HepG2 (cell line): ENCODE measurements around the gene PRODH. TPM values are rescaled to one million over a fixed set of nuclear protein-coding genes. Genes with fewer than 3 reads are reported as not detected.

Source experiments
- ATAC-seq: fragments of 200-7000 bp; cut with Tn5 transposase; 3 replicates; pipeline ENCODE4 v1.9.1; 2020; ENCODE audit warnings: mild to moderate bottlenecking, moderate library complexity
- BruUV-seq: library from RNA; stranded (reverse); fragments of 400-500 nt; replicated peaks from 2 replicates; lab custom pipeline; 2021; lab: Mats Ljungman, UMichigan
- CTCF ChIA-PET: fragments of 300-600 bp; formaldehyde crosslinking; extraction: SDS; loops from one replicate; lab custom pipeline; 2021; ENCODE audit warnings: low total read pairs, inconsistent platforms, low intra/inter-chr PET ratio; lab: Yijun Ruan, JAX
- POLR2A ChIA-PET: fragments of 350-600 bp; sonication (Branson Sonifier 250); formaldehyde crosslinking; loops from one replicate; lab custom pipeline; 2020; ENCODE audit warnings: antibody characterized with exemption, inconsistent platforms; lab: Yijun Ruan, JAX
- DNase-seq: peaks from one replicate; pipeline ENCODE4 v3.0.0-alpha.2; 2015; ENCODE audit warnings: low spot score
- FAIRE-seq: peaks from 3 replicates; lab custom pipeline; 2011; peaks lifted over from hg19 to GRCh38; lab: Jason Lieb, UNC
- H2AFZ ChIP-seq: one replicate; pipeline ENCODE4 v1.6.1; 2011; ENCODE audit warnings: low read length, inconsistent platforms
- H3K27ac ChIP-seq: fragments of 300-600 bp; 3 replicates; pipeline ENCODE4 v1.8.0; 2011; ENCODE audit warnings: mixed run types, mild to moderate bottlenecking, mixed read lengths, low read length, inconsistent platforms; ENCODE audit not compliant: insufficient read depth; ENCODE audit errors: extremely low read length
- H3K27me3 ChIP-seq, 2 experiments: fragments of 200-600 bp in 1 of 2; 2 replicates in 1 of 2; 3 replicates in 1 of 2; pipeline versions ENCODE4 v1.6.0 to v1.8.0; 2011; ENCODE audit warnings: low read length in 2 of 2, mild to moderate bottlenecking in 2 of 2, moderate library complexity in 2 of 2, inconsistent platforms in 1 of 2; ENCODE audit not compliant: insufficient read depth in 2 of 2, control insufficient read depth in 1 of 2
- H3K36me3 ChIP-seq, 2 experiments: fragments of 200-600 bp in 1 of 2; replicated peaks in 1 of 2; 2 replicates in 1 of 2; 3 replicates in 1 of 2; pipeline versions ENCODE4 v1.5.1 to v1.8.0; 2011; ENCODE audit warnings: low read length in 2 of 2, inconsistent platforms in 1 of 2; ENCODE audit not compliant: insufficient read depth in 2 of 2, control insufficient read depth in 1 of 2
- H3K4me1 ChIP-seq: 2 replicates; pipeline ENCODE4 v1.5.1; 2012; ENCODE audit warnings: low read length, inconsistent platforms; ENCODE audit not compliant: insufficient read depth
- H3K4me2 ChIP-seq: 2 replicates; pipeline ENCODE4 v1.6.0; 2011; ENCODE audit warnings: low read depth, low read length, inconsistent platforms
- H3K4me3 ChIP-seq, 3 experiments: fragments of 200-600 bp in 1 of 3; sonication (generic), shearing (Covaris generic) in 1 of 3; replicated peaks in 1 of 3; 2 replicates each; pipeline ENCODE4 v1.5.1; 2011 to 2016; ENCODE audit warnings: low read length in 3 of 3, inconsistent platforms in 2 of 3, low read depth in 2 of 3, mild to moderate bottlenecking in 2 of 3, control low read depth in 1 of 3, mixed read lengths in 1 of 3; ENCODE audit not compliant: insufficient read depth in 1 of 3
- H3K79me2 ChIP-seq: one replicate; pipeline ENCODE4 v1.6.1; 2011; ENCODE audit warnings: low read length, inconsistent platforms; ENCODE audit not compliant: insufficient read depth
- H3K9ac ChIP-seq: 2 replicates; pipeline ENCODE4 v1.6.0; 2011; ENCODE audit warnings: mild to moderate bottlenecking, low read depth, low read length, inconsistent platforms; ENCODE audit not compliant: insufficient read depth
- H3K9me3 ChIP-seq: 2 replicates; pipeline ENCODE4 v1.5.1; 2012; ENCODE audit warnings: mild to moderate bottlenecking, low read length
- H4K20me1 ChIP-seq: 2 replicates; pipeline ENCODE4 v1.6.0; 2011; ENCODE audit warnings: inconsistent platforms, mild to moderate bottlenecking, low read length, moderate library complexity; ENCODE audit not compliant: insufficient read depth
- ATF1 ChIP-seq: IDR thresholded peaks from 2 replicates; pipeline ENCODE4 v1.6.1; 2016; ENCODE audit warnings: mild to moderate bottlenecking, control low read depth
- DMTF1 ChIP-seq: sonication (generic); formaldehyde crosslinking; IDR thresholded peaks from 2 replicates; pipeline ENCODE4 v1.4.0; 2020; ENCODE audit warnings: mild to moderate bottlenecking, missing genetic modification reagents
- ESRRA ChIP-seq: sonication (generic); formaldehyde crosslinking; IDR thresholded peaks from 2 replicates; pipeline ENCODE4 v1.5.1; 2020; ENCODE audit warnings: mild to moderate bottlenecking, low read depth, missing genetic modification reagents
- HNF4A ChIP-seq: sonication (generic); formaldehyde crosslinking; IDR thresholded peaks from 2 replicates; pipeline ENCODE4 v1.4.0; 2020; ENCODE audit warnings: missing genetic modification reagents
- KLF16 ChIP-seq, 2 experiments: sonication (generic) in 1 of 2; formaldehyde crosslinking in 1 of 2; IDR thresholded peaks; 2 replicates each; pipeline versions ENCODE4 v1.6.1 to v1.8.0; 2016 to 2023; ENCODE audit warnings: missing genetic modification reagents in 2 of 2, missing compliant biosample characterization in 1 of 2
- MED8 ChIP-seq: sonication (generic); formaldehyde crosslinking; IDR thresholded peaks from 2 replicates; pipeline ENCODE4 v1.8.1; 2023; ENCODE audit warnings: mild to moderate bottlenecking, missing genetic modification reagents; ENCODE audit not compliant: insufficient replicate concordance
- RFX1 ChIP-seq: fragments of 450-650 bp; IDR thresholded peaks from 2 replicates; pipeline ENCODE4 v1.6.1; 2017
- ZBTB2 ChIP-seq: sonication (generic); formaldehyde crosslinking; IDR thresholded peaks from 2 replicates; pipeline ENCODE4 v1.8.0; 2022; ENCODE audit warnings: low read depth, missing genetic modification reagents
- ZNF280D ChIP-seq: sonication (generic); formaldehyde crosslinking; IDR thresholded peaks from 2 replicates; pipeline ENCODE4 v1.5.1; 2020; ENCODE audit warnings: mild to moderate bottlenecking, missing genetic modification reagents
- ZNF512B ChIP-seq: sonication (generic); formaldehyde crosslinking; IDR thresholded peaks from 2 replicates; pipeline ENCODE4 v1.5.1; 2020; ENCODE audit warnings: missing genetic modification reagents, mild to moderate bottlenecking, borderline replicate concordance
- ZNF710 ChIP-seq: sonication (generic); formaldehyde crosslinking; IDR thresholded peaks from 2 replicates; pipeline ENCODE4 v1.5.0; 2020; ENCODE audit warnings: mild to moderate bottlenecking, missing genetic modification reagents, borderline replicate concordance
- WGBS: methylation state at CpG from one replicate; pipeline ENCODE4 v1.1.6; 2017; ENCODE audit warnings: low lambda C conversion rate; 5-methylcytosine and 5-hydroxymethylcytosine counted together
- in situ Hi-C: cut with HindIII; loops from 2 replicates; pipeline ENCODE4 v1.10.0; 2017; ENCODE audit warnings: low pct_unique_long_range_greater_than_20kb; ENCODE audit not compliant: extremely low pct_ligation_motif_present
- intact Hi-C: fragments of 100-400 bp; cut with micrococcal nuclease; formaldehyde crosslinking; loops from one replicate; pipeline ENCODE4 v1.10.0; 2022; ENCODE audit not compliant: unreplicated experiment
- polyA plus RNA-seq, 8 experiments: library from polyadenylated mRNA; depleted of rRNA in 3 of 8; stranded (reverse) in 7 of 8; unstranded in 1 of 8; fragments of >200 nt; fragmentation: Illumina TruSeq in 4 of 8; extraction: Trizol in 4 of 8; gene quantifications; 2 replicates each; pipeline versions ENCODE4 v1.2.1 to v1.2.3, GENCODE V29; 2011 to 2016; ENCODE audit warnings: low read depth in 4 of 8, missing spikeins in 1 of 8, mixed read lengths in 1 of 8; ENCODE audit not compliant: insufficient read depth in 1 of 8
- total RNA-seq, 5 experiments: library from RNA; depleted of rRNA; stranded (reverse); fragments of >200 nt; fragmentation: Illumina TruSeq; extraction: Trizol; gene quantifications; 2 replicates each; pipeline ENCODE4 v1.2.3, GENCODE V29; 2016; ENCODE audit warnings: low read depth in 1 of 5

Gene PRODH
- total and polyA plus RNA-seq, 2 of the 13 experiments (the other 11 are each of a cell fraction or from before 2014, with no cell fraction given), result 0.29 to 0.30 TPM

- ChIA-PET CTCF (no interaction called here), POLR2A (no interaction called here)
- no peak overlapping the region for H3K27ac ChIP-seq
- H4K20me1 ChIP-seq, result no peaks in the 10 kb centered on the region
- ATAC-seq (no peak), FAIRE-seq (no peak), DNase-seq (no peak)
- no peaks in the 10 kb centered on the region for H3K27me3 ChIP-seq
- in situ Hi-C loops (no loop called here), intact Hi-C loops (no loop called here)
- no CpG with 5 or more reads among the region's 20 CpGs for WGBS
- H3K79me2 ChIP-seq, result no peaks in the 10 kb centered on the region
- H3K9me3 ChIP-seq, result no peaks in the 10 kb centered on the region
- BruUV-seq, result no TSS peak
- H3K9ac ChIP-seq, result no peak overlapping the region
- no peak overlapping the region for H3K4me3 ChIP-seq
- H3K4me2 ChIP-seq, result no peak overlapping the region
- no peaks in the 10 kb centered on the region for H3K4me1 ChIP-seq
- no peaks in the 10 kb centered on the region for H3K36me3 ChIP-seq
- H2AFZ ChIP-seq, result no peak overlapping the region
- TF ChIP-seq RFX1, result no peak
- no peak for TF ChIP-seq KLF16 (CRISPR knock-in tag; IDR thresholded peaks at IDR 0.05)
- no peak for TF ChIP-seq ATF1 (CRISPR knock-in tag)
- no peak for TF ChIP-seq ZNF280D (CRISPR knock-in tag)
- no peak for TF ChIP-seq MED8 (CRISPR knock-in tag)
- no peak for TF ChIP-seq ESRRA (CRISPR knock-in tag)
- TF ChIP-seq ZBTB2, result no peak
- TF ChIP-seq HNF4A (CRISPR knock-in tag), result no peak
- no peak for TF ChIP-seq DMTF1
- TF ChIP-seq ZNF710, result no peak
- no peak for TF ChIP-seq ZNF512B (CRISPR knock-in tag)
Measured at GRCh38 chr22:18925368-18926064, 10.6 kb downstream of the PRODH start.
